ENCODE measurements around the gene ZNF764.

Gene ZNF764

GRCh38 chr16:30570636-30571444, 12.7 kb upstream of the ZNF764 start:
- Histone ChIP-seq H3K27me3 (ENCODE audit: control insufficient read depth, insufficient read depth, low read length) (no peaks in the 10 kb centered on the region), H3K4me1 (ENCODE audit: control insufficient read depth, insufficient read depth, low read length) (peaks cover 1% of the 10 kb centered on the region)
- WGBS (ENCODE audit: insufficient coverage, insufficient read length), result no CpG with 5 or more reads among the region's 22 CpGs

GRCh38 chr16:30569746-30570635, 11.8 kb upstream of the ZNF764 start:
- Histone ChIP-seq H3K27ac (ENCODE audit: low read length) (no peak overlapping the region), H3K4me1 (ENCODE audit: control insufficient read depth, insufficient read depth, low read length) (peaks cover 1% of the 10 kb centered on the region), H3K4me3 (ENCODE audit: low read length) (no peak overlapping the region), H3K36me3 (ENCODE audit: control insufficient read depth, insufficient read depth, low read length) (no peaks in the 10 kb centered on the region), H3K27me3 (ENCODE audit: control insufficient read depth, insufficient read depth, low read length) (no peaks in the 10 kb centered on the region), H3K9me3 (ENCODE audit: control insufficient read depth, insufficient read depth, low read length) (no peaks in the 10 kb centered on the region)
- no peak for DNase-seq (ENCODE audit: low read depth, low spot score)
- no CpG with 5 or more reads among the region's 44 CpGs for WGBS (ENCODE audit: insufficient coverage, insufficient read length)

More at GRCh38 chr16:30570636-30571444, 12.7 kb upstream of the ZNF764 start:
- DNase-seq (ENCODE audit: low read depth, low spot score), result no peak
- Histone ChIP-seq H3K36me3 (ENCODE audit: control insufficient read depth, insufficient read depth, low read length) (no peaks in the 10 kb centered on the region), H3K4me3 (ENCODE audit: low read length) (peak overlapping the region; percentile 68; the same call in 1 of the 2 replicates), H3K9me3 (ENCODE audit: control insufficient read depth, insufficient read depth, low read length) (no peaks in the 10 kb centered on the region), H3K27ac (ENCODE audit: low read length) (no peak overlapping the region)

- no peaks in the 10 kb centered on the region for H3K36me3 ChIP-seq (ENCODE audit: control insufficient read depth, insufficient read depth, low read length)
- no CpG with 5 or more reads among the region's 3 CpGs for WGBS (ENCODE audit: insufficient coverage, insufficient read length)
- H3K4me3 ChIP-seq (ENCODE audit: low read length), result no peak overlapping the region
- H3K27ac ChIP-seq (ENCODE audit: low read length), result no peak overlapping the region
- H3K27me3 ChIP-seq (ENCODE audit: control insufficient read depth, insufficient read depth, low read length), result no peaks in the 10 kb centered on the region
- no peak for DNase-seq (ENCODE audit: low read depth, low spot score)
- no peaks in the 10 kb centered on the region for H3K9me3 ChIP-seq (ENCODE audit: control insufficient read depth, insufficient read depth, low read length)
- H3K4me1 ChIP-seq (ENCODE audit: control insufficient read depth, insufficient read depth, low read length), result peaks cover 1% of the 10 kb centered on the region
Observed at GRCh38 chr16:30569281-30569680, 11.1 kb upstream of the ZNF764 start.

- WGBS (ENCODE audit: insufficient coverage, insufficient read length), result no CpG with 5 or more reads among the region's 6 CpGs
- H3K4me1 ChIP-seq (ENCODE audit: control insufficient read depth, insufficient read depth, low read length), result peaks cover 1% of the 10 kb centered on the region
- H3K9me3 ChIP-seq (ENCODE audit: control insufficient read depth, insufficient read depth, low read length), result no peaks in the 10 kb centered on the region
- no peaks in the 10 kb centered on the region for H3K36me3 ChIP-seq (ENCODE audit: control insufficient read depth, insufficient read depth, low read length)
- H3K27ac ChIP-seq (ENCODE audit: low read length), result no peak overlapping the region
- no peak for DNase-seq (ENCODE audit: low read depth, low spot score)
- H3K27me3 ChIP-seq (ENCODE audit: control insufficient read depth, insufficient read depth, low read length), result no peaks in the 10 kb centered on the region
- H3K4me3 ChIP-seq (ENCODE audit: low read length), result no peak overlapping the region
Observed at GRCh38 chr16:30567991-30568638, 9.9 kb upstream of the ZNF764 start.

GRCh38 chr16:30567160-30567990, 9.2 kb upstream of the ZNF764 start:
- no peak overlapping the region for H3K4me3 ChIP-seq (ENCODE audit: low read length)
- H3K9me3 ChIP-seq (ENCODE audit: control insufficient read depth, insufficient read depth, low read length), result no peaks in the 10 kb centered on the region
- no peak for DNase-seq (ENCODE audit: low read depth, low spot score)
- H3K4me1 ChIP-seq (ENCODE audit: control insufficient read depth, insufficient read depth, low read length), result peaks cover 1% of the 10 kb centered on the region
- WGBS (ENCODE audit: insufficient coverage, insufficient read length), result no CpG with 5 or more reads among the region's 14 CpGs
- no peak overlapping the region for H3K27ac ChIP-seq (ENCODE audit: low read length)
- H3K27me3 ChIP-seq (ENCODE audit: control insufficient read depth, insufficient read depth, low read length), result no peaks in the 10 kb centered on the region
- no peaks in the 10 kb centered on the region for H3K36me3 ChIP-seq (ENCODE audit: control insufficient read depth, insufficient read depth, low read length)

GRCh38 chr16:30566531-30566930, 8.4 kb upstream of the ZNF764 start:
- no CpG with 5 or more reads among the region's 4 CpGs for WGBS (ENCODE audit: insufficient coverage, insufficient read length)
- no peak overlapping the region for H3K27ac ChIP-seq (ENCODE audit: low read length)
- H3K27me3 ChIP-seq (ENCODE audit: control insufficient read depth, insufficient read depth, low read length), result no peaks in the 10 kb centered on the region
- H3K36me3 ChIP-seq (ENCODE audit: control insufficient read depth, insufficient read depth, low read length), result no peaks in the 10 kb centered on the region
- H3K4me3 ChIP-seq (ENCODE audit: low read length), result no peak overlapping the region
- H3K9me3 ChIP-seq (ENCODE audit: control insufficient read depth, insufficient read depth, low read length), result no peaks in the 10 kb centered on the region
- H3K4me1 ChIP-seq (ENCODE audit: control insufficient read depth, insufficient read depth, low read length), result peaks cover 1% of the 10 kb centered on the region
- no peak for DNase-seq (ENCODE audit: low read depth, low spot score)

GRCh38 chr16:30565984-30566383, 7.8 kb upstream of the ZNF764 start:
- no peaks in the 10 kb centered on the region for H3K27me3 ChIP-seq (ENCODE audit: control insufficient read depth, insufficient read depth, low read length)
- no peak overlapping the region for H3K27ac ChIP-seq (ENCODE audit: low read length)
- peaks cover 1% of the 10 kb centered on the region for H3K4me1 ChIP-seq (ENCODE audit: control insufficient read depth, insufficient read depth, low read length)
- WGBS (ENCODE audit: insufficient coverage, insufficient read length), result no CpG with 5 or more reads among the region's 8 CpGs
- H3K36me3 ChIP-seq (ENCODE audit: control insufficient read depth, insufficient read depth, low read length), result no peaks in the 10 kb centered on the region
- DNase-seq (ENCODE audit: low read depth, low spot score), result no peak
- no peaks in the 10 kb centered on the region for H3K9me3 ChIP-seq (ENCODE audit: control insufficient read depth, insufficient read depth, low read length)
- H3K4me3 ChIP-seq (ENCODE audit: low read length), result no peak overlapping the region

- no peak overlapping the region for H3K27ac ChIP-seq (ENCODE audit: low read length)
- no peaks in the 10 kb centered on the region for H3K36me3 ChIP-seq (ENCODE audit: control insufficient read depth, insufficient read depth, low read length)
- no peaks in the 10 kb centered on the region for H3K27me3 ChIP-seq (ENCODE audit: control insufficient read depth, insufficient read depth, low read length)
- no peaks in the 10 kb centered on the region for H3K9me3 ChIP-seq (ENCODE audit: control insufficient read depth, insufficient read depth, low read length)
- peaks cover 1% of the 10 kb centered on the region for H3K4me1 ChIP-seq (ENCODE audit: control insufficient read depth, insufficient read depth, low read length)
- no peak overlapping the region for H3K4me3 ChIP-seq (ENCODE audit: low read length)
- no CpG with 5 or more reads among the region's 7 CpGs for WGBS (ENCODE audit: insufficient coverage, insufficient read length)
- no peak for DNase-seq (ENCODE audit: low read depth, low spot score)
Observed at GRCh38 chr16:30565526-30565925, 7.4 kb upstream of the ZNF764 start.

- no peaks in the 10 kb centered on the region for H3K4me1 ChIP-seq (ENCODE audit: control insufficient read depth, insufficient read depth, low read length)
- DNase-seq (ENCODE audit: low read depth, low spot score), result no peak
- H3K4me3 ChIP-seq (ENCODE audit: low read length), result no peak overlapping the region
- H3K27ac ChIP-seq (ENCODE audit: low read length), result no peak overlapping the region
- H3K27me3 ChIP-seq (ENCODE audit: control insufficient read depth, insufficient read depth, low read length), result no peaks in the 10 kb centered on the region
- no peaks in the 10 kb centered on the region for H3K36me3 ChIP-seq (ENCODE audit: control insufficient read depth, insufficient read depth, low read length)
- WGBS (ENCODE audit: insufficient coverage, insufficient read length), result no CpG with 5 or more reads among the region's 14 CpGs
- H3K9me3 ChIP-seq (ENCODE audit: control insufficient read depth, insufficient read depth, low read length), result no peaks in the 10 kb centered on the region
Observed at GRCh38 chr16:30562021-30562420, 3.8 kb upstream of the ZNF764 start.

Data from iPS DF 6.9 (cell line).